ENCODE data around the gene PACS1.
A peak's percentile ranks its signal among the peaks of the same experiment; 100 is the strongest.
"Not testable (repeated sequence)": the region's sequence is repeated elsewhere in the genome, so short reads cannot be mapped to it uniquely, and the experiment has no call there.

The PACS1 gene

DNA sequence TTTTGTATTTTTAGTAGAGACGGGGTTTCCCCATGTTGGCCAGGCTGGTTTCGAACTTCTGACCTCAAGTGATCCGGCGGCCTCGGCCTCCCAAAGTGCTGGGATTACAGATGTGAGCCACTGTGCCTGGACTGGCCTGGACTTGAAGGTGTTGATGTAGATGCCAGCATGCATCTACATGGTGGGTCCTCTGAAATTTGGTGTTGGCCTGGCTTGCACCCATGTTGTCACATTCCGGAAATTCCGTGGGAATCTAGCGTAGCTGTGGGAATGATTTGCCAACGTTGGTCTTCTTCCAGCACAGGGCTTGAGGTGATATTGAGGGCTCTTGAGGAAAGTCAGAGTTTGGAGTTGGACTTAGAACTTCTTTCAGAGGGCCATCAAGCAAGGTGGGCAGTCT lies 6.5 kb downstream of the PACS1 start:
- no peak for DNase-seq

DNA sequence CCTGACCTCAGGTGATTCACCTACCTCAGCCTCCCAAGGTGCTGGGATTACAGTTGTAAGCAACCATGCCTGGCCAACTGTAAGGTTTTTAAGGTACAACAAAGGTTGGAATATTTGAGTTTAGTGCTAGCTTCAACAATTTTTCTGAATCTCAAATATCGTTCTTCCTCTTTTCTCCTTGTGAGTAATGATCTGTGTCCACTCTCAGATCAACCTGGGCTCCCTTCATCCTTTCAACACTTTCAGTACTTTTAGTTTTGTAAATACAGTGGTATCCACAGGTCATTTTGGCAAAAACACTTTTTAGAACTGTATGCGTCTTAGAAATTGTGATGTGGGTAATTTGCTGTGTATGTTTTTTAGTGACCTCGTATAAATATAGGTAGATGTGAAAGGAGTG lies 7.9 kb downstream of the PACS1 start:
- no peak for DNase-seq

GRCh38 chr11:66078949-66079348 lies 8.9 kb downstream of the PACS1 start:
- DNase-seq = not testable (repeated sequence)

DNA sequence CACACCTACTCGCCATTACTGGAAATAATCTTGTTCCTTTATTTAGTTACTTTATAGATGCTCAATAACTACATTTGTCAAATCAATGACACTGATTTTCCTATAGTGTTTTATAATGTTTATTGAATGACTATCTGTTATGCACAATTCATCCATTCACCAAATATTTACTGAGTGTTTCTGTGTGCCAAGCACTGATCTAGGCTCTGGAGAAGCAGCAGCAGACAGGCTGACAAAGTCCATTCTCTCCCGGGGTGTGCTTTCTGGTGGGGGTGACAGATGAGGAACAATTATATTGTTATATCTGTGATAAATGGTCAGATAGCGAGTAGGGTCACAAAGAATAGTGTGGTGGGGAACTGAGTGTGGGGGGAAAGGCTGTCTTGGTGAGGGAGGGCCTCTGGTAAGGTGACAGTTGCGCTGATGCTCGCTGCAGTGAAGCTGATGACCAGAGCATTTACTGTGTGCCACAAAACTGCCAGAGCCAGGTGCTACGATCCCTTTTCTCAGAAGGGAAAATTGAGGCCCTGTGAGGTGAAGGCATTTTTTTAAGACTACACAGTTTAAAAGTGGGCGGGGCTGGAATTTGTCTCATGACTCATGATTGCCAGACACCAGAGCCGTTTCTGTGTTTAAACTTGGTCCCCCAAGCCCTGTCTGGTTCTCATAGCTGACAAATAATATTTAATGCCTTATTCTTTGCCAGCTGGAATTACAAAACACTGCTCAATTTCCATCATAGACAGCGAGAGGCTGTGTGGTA lies 10.2 kb downstream of the PACS1 start:
- DNase-seq = no peak

DNA sequence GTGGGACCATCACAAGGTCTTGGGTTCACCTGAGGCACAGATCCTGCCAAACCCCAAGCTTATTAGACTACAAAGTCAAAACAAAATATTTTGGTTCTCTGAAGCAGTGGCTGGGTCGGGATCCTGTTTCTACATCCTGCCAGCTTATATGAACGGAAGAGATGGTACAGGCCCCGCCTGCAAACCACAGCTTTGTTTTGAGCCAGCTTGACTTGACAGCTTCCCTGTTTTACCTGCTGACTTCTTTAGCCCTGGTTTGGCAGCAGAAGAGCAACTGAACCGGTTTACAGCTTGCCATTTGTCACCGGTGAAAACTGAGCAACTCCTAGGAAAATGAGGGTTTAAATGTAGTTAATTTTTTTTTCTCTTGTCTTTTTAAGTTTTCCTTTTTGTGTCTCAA lies 11.4 kb downstream of the PACS1 start:
- peak in 8 of 14 donors; percentile 2 to 45 (median 12) for DNase-seq

GRCh38 chr11:66082946-66083698 lies 13.1 kb downstream of the PACS1 start:
- DNase-seq = peak in 1 of 14 donors; percentile 13

DNA sequence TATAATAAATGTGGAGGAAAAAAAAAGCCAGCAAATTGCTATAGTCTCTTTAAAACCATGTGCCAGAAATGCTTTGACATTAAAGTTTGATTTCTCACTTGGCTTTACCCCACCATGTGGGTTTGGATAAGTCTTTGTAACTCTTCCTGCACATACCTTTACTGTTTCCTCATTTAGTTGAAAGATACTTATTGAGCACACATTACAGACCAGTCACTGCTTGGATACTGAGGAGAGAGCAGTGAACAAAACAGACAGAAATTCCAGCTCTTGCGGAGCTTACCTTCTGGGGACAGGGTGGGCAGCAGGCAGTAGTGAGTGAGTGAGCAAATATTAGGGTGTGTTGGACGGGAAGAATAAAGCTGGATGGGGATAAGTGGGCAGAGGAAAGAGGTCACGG lies 13.7 kb downstream of the PACS1 start:
- no peak for DNase-seq

DNA sequence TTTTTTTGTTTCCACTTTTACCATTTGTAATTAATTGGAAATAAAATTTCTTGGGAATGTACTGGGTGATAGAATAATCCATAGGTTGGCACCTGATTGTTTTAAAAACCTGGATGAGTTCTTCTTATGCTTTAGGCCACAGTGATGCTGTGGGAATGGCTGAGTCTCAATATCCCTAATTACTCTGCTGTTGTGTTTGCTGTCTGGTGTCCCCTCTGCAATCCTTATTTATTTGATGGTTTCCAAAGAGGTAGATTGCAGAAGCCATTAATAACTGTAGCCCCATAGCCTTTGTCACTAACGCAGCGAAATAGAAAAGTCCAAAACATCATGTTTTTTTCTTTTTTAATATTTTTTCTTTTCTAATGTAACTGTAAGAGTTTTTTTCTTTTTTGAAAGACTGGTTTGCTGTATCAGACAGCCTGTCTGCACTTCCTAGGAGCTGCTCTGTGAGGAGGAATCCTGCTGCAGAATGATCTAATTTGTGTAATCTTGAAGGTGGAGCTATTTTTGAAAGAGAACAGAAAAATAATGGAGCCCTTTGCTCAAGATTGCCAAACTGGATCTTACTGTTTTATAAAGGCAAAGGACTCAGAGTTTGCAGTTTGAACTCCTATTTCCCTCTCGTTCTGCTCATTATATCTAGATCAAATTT lies 14.9 kb downstream of the PACS1 start:
- DNase-seq = peak in 1 of 14 donors; percentile 16

DNA sequence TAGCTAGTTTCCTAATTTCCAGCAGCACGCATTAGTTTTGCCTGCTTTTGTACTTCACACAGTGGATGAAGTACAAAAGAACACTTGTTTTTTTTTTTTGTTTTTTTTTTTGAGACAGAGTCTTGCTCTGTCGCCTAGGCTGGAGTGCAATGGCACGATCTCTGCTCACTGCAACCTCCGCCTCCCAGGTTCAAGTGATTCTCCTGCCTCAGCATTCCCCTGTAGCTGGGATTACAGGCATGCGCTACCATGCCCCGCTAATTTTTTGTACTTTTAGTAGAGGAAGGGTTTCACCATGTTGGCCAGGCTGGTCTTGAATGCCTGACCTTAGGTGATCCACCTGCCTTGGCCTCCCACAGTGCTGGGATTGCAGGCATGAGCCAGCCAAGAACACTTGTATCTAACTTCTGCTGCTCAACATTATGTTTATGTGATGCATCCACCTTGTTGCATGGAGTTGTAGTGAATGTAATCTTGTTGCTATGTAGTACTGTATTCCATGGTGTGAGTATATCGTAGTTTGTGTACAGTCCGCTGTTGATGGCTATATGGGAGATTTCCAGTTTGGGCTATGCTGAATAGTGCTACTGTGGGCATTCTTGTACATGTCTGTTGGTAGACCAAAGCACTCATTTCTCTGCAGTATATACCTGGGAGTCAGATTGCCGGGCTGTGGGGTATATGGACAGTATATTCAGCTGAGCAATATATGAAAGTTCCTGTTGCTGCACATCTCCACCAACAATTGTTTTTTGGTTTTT lies 17.3 kb downstream of the PACS1 start:
- no peak for DNase-seq

GRCh38 chr11:66089067-66089466 lies 19.0 kb downstream of the PACS1 start:
- DNase-seq = no peak

DNA sequence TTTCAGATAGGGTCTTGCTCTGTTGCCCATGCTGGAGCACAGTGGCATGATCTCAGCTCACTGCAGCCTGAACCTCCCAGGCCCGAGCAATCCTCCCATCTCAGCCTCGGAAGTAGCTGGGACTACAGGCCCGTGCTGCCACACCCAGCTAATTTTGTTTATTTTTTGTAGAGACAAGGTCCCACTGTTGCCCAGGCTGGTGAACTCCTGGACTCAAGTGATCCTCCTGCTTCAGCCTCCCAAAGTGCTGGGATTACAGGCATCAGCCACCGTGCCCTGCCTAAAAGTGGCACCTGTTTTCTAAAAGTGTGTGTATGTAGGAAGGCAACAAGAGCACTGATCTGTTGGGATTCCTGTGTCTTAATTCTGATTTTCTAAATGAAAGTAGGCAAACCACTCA lies 20.2 kb downstream of the PACS1 start:
- no peak for DNase-seq

DNA sequence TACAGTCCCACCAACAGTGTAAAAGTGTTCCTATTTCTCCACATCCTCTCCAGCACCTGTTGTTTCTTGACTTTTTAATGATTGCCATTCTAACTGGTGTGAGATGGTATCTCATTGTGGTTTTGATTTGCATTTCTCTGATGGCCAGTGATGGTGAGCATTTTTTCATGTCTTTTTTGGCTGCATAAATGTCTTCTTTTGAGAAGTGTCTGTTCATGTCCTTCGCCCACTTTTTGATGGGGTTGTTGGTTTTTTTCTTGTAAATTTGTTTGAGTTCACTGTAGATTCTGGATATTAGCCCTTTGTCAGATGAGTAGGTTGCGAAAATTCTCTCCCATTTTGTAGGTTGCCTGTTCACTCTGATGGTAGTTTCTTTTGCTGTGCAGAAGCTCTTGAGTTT lies 22.1 kb downstream of the PACS1 start:
- DNase-seq = not testable (repeated sequence)

DNA sequence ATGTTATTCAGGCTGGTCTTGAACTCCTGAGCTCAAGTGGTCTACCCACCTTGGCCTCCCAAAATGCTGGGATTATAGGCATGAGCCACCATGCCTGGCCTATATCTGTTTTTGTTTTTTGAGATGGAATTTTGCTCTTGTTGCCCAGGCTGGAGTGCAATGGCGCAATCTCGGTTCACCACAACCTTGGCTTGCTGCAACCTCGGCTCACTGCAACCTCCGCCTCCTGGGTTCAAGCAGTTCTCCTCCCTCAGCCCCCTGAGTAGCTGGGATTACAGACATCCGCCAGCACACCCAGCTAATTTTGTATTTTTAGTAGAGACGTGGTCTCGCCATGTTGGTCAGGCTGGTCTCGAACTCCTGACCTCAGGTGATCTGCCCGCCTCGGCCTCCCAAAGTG lies 29.7 kb downstream of the PACS1 start:
- DNase-seq = not testable (repeated sequence)

GRCh38 chr11:66100272-66101065 lies 30.4 kb downstream of the PACS1 start:
- DNase-seq = peak in 11 of 14 donors; percentile 17 to 80 (median 46)

DNA sequence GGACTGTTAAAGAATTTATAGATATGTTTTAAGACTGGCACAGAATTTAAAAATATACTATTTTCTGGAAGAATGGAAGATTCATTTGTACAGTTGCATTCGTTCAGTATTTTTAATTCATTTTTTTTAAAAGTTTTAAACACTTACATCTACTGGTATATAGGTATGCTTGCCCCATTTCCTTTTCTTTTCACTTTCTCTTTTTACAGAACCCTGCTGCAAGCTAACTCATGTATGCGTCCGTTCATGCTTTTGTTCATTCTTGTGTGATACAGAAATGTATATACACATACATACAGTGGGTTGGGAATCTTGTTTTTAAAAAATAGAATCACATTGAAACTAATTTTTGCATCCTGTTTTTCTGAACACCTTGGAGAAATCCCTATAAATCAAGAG lies 31.0 kb downstream of the PACS1 start:
- no peak for DNase-seq

- DNase-seq = no peak
Observed at GRCh38 chr11:66104057-66104638, 34.1 kb downstream of the PACS1 start.

GRCh38 chr11:66106786-66107599 lies 36.9 kb downstream of the PACS1 start:
- no peak for DNase-seq

GRCh38 chr11:66107600-66108510 lies 37.8 kb downstream of the PACS1 start:
- no peak for DNase-seq

- DNase-seq = no peak
Observed at GRCh38 chr11:66109294-66109693, 39.2 kb downstream of the PACS1 start.
